ENCODE data around the gene KCNT1.

The KCNT1 gene

DNA sequence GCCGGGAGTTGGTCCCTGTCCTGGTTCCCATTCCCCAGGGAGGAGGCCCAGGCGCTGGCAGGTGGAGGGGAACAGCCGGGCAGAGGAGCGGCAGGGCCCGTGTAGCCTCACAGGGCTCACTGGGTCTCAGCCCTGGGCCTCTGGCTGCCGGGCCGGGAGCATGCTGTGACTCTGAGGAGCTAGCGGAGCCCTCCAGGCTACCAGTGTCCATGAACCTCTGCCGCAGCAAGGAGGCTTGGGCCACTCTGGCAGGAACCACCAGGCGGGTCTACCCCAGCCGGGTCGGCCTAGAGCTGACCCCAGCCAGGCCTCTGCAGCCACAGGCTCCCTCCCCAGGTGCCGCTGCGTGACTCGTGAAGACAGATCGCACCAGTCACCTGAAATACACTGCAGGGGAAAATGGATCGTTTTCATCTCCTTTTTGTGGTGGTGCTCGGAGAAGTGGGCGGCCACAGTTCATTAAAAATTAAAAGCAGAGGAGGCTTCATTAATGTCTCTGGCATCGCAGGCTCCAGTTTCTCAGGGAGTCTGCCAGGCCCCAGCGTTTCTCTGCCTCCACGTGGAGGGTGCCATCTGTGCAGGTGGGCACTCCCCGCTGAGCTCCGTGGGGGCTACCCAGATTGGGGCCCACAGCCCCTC, 43.8 kb downstream of the KCNT1 start:
- no peak for DNase-seq (ENCODE audit: low read depth)

- no peak for DNase-seq (ENCODE audit: low read depth)
These were observed 44.6 kb downstream of the KCNT1 start for GRCh38 chr9:135746565-135746964.

DNA sequence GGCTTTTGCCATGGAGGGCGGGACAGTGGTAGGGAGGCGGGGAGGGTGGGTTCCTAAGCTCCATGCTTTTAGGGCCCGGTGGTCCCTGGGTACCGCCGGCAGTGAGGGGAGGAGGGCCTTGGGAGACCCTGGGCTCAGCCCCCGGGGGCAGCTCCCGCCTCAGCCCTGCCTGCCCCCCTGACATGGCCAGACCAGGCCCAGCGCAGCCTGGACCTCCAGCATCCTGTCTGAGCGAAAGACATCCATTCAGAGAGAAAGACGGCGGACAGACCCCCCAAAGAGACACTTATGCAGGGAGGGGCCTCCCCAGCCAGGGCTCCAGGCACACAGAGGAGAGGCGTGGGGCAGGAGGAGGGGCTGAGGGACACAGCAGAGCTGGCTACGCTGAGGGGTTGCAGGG, 45.3 kb downstream of the KCNT1 start:
- no peak for DNase-seq (ENCODE audit: low read depth)

- DNase-seq (ENCODE audit: low read depth), result no peak
These were observed 46.7 kb downstream of the KCNT1 start for GRCh38 chr9:135748676-135749075.

DNA sequence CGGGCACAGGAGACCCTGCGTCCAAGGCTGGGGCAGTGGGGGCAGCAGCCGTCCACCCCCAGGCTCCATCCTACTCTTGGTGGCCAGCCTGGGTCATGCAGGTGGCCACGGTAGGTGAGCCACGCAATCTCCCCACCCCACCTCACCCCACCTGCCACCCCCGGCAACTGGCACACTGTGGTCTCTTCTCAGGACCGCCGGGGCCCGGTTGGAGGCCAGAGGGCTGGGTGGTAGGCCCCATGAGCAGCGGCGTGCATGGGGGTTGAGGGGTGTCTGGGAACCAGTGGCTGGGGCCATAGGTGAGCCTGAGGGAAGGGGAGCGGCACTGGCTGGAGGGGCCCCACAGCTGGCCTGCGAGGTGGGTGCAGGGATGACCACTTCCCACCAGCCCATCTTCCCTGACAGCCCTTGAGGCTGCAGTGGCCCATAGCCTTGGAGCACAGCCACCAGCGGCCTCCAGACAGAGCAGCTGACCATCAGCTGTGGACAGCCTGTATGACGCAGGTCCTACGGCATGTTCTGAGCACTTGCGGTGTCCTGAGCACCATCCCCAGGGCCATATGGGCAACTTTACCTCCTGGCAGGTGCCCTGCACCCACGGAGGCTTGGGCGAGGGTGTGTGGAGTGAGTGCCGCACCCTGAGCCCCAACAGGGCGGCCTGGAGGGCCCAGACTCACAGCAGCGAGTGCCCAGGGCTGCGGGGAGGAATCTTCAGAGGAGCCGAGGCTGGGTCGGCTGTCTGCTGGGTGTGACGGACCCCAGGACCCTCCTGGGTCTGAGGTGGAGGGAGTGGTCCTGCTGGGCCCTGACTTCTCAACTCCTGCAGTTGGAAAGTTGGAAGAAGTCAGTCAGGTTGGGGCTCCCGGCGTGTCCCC, 47.4 kb downstream of the KCNT1 start:
- no peak for DNase-seq (ENCODE audit: low read depth)

DNA sequence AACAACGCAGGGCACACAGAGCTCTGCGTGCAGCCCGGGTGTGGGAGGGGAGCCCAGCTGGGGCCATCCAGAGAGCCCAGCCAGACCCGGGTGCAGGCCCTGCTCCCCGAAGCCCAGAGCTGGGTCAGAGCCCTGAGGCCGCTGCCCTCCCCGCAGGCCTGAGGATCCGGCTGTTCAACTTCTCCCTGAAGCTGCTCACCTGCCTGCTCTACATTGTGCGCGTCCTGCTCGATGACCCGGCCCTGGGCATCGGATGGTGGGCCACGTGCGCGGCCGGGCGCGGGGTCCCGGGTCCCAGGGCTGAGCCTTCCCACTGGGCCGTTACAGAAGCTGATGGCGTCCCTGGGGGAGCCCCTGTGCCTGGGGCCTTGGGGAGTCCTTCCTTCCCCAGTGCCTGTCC, 48.8 kb downstream of the KCNT1 start:
- DNase-seq (ENCODE audit: low read depth), result no peak

DNA sequence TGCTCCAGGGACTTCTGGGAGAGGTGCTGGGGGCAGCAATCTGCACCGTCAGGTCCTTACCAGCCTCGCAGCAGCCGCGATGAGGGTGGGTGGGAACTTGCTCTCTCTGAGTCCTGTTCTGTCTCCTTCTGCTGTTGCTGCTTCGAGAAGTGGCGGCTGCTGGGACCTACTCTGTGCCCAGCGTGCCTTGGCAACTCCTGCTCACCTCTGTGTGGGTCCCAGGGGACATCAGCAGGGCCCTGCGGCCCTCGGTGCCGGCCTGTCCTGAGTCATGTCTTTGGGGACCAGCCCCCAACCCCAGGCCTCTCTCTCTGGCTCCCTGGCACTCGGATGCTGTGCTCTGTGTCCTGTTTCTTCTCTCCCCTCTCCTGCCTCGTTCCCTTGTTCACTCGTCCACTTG, 49.5 kb downstream of the KCNT1 start:
- DNase-seq (ENCODE audit: low read depth), result no peak

DNA sequence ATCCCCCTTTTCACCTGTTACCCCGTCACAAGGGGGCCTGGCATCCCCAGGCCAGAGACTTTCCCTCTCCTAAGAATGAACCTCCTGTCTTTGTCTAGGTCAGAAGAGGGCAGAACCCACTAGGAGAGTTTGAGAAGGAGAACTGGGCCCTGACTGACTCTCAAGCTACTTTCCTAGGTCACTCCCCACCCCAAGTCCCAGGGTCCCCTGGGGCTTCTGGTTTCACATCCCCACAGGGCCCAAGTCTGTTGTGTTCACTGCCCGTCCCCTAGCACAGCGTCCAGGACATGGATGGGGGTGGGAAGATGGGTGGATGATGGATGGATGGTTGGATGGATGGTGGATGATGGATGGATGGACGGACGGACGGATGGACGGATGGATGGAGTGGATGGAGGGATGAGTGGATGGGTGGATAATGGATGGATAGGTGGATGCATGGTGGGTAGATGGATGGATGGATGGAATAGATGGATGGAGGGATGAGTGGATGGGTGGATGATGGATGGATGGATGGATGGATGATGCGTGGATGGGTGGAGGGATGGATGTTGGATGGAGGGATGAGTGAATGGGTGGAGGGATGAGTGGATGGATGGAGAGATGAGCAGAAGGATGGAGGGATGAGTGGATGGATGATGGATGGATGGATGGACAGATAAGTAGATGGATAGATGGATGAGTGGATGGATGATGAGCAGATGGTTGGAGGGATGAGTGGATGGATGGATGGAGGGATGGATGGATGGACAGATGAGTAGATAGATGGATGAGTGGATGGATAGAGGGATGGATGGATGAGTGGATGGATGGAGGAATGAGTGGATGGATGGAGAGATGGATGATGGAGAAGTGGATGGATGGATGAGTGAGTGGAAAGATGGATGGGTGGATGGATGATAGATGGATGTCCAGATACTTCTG, 50.6 kb downstream of the KCNT1 start:
- no peak for DNase-seq (ENCODE audit: low read depth)

GRCh38 chr9:135753391-135754105, 51.6 kb downstream of the KCNT1 start:
- no peak for DNase-seq (ENCODE audit: low read depth)

DNA sequence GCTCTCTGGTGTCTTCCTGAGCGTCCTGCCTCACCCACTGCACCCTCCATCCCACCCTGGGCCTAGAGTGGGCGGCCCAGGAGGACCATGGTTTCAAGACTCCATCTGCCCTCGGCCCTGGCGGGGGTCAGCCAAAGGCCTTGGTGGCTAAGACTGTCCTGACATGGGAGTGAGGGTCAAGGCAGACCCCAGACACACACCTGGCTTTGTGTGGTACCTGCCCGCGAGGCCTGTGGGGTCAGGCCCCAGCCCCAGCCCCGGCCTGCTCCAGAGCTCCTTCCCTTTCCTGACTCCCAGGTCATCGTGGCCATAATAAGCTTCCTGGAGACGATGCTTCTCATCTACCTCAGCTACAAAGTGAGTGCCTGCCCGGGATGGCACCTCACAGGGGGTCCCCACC, 54.6 kb downstream of the KCNT1 start:
- no peak for DNase-seq (ENCODE audit: low read depth)

DNA sequence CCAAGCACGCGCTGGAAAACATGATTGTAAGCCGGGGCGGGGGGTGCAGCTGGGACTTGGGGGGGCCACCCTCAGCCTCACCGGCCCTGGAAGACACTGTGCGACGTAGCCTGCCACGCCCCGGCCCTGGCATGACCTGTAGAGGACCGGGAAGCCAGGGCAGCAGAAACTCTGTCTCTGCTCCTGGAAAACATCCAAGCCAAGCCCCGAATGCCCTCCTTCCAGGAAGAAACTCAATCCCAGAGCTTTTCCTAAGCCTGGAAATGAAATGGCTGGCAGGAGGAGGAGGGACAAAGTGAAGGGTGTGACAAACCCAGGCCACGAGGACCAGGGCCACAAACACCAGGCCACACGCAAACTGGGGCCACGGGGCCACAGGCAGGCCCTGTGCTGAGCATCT, 55.4 kb downstream of the KCNT1 start:
- DNase-seq (ENCODE audit: low read depth), result no peak

DNA sequence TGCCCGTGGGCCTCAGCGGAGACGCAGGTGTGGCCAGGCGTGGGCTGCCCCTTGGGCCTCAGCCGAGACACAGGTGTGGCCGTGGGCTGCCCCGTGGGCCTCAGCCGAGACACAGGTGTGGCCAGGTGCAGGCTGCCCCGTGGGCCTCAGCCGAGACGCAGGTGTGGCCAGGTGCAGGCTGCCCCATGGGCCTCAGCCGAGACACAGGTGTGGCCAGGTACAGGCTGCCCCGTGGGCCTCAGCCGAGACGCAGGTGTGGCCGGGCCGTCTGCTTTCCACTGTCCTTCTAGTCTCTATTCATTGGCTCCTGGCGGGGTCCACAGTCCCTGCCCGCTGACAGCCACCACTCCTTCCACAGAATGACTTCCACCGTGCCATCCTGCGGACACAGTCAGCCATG, 56.1 kb downstream of the KCNT1 start:
- no peak for DNase-seq (ENCODE audit: low read depth)

GRCh38 chr9:135758870-135759269, 56.9 kb downstream of the KCNT1 start:
- DNase-seq (ENCODE audit: low read depth), result no peak

DNA sequence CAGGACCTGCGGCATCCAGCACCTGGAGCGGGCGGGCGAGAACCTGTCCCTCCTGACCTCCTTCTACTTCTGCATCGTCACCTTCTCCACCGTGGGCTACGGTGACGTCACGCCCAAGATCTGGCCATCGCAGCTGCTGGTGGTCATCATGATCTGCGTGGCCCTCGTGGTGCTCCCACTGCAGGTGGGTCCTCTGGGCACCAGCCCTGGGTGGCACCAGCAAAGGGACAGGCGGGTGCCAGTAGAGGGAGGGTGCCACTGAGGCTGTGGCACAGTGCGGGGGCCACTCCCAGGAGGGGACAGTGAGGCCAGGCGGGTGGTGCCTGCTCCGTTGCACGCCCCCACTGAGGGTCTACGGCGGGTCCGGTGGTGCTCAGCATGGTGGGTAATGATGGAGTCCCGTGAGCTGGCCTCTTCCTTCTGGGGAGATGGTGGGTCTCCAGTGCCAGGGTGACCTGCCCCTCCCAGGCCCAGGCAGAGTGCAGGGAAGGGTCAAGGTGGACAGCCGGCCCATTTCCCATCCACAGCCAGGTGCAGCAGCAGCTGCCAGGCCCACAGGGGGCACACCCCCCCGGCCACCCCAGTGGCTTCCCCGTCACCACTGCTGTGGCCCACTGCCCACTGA, 57.8 kb downstream of the KCNT1 start:
- no peak for DNase-seq (ENCODE audit: low read depth)

DNA sequence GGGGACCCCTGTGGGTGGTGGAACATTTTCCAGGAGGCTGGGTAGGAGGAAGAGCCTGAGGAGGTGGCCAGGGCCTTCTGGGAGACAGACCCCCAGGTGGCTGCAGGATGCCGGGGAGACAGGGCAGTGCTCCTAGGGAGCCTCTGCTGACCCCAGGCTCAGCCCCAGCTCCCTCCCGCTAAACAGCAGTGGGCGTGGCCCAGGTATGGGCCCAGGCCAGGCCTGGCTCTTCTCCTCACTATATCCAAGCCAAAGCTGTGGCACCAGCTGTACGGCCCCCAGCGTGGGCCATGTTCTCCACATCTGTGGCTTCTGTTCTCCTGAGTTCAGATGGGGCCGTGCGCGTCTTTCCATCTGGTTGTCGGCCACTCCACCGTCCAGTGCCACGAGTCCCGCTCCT, 58.5 kb downstream of the KCNT1 start:
- DNase-seq (ENCODE audit: low read depth), result no peak

DNA sequence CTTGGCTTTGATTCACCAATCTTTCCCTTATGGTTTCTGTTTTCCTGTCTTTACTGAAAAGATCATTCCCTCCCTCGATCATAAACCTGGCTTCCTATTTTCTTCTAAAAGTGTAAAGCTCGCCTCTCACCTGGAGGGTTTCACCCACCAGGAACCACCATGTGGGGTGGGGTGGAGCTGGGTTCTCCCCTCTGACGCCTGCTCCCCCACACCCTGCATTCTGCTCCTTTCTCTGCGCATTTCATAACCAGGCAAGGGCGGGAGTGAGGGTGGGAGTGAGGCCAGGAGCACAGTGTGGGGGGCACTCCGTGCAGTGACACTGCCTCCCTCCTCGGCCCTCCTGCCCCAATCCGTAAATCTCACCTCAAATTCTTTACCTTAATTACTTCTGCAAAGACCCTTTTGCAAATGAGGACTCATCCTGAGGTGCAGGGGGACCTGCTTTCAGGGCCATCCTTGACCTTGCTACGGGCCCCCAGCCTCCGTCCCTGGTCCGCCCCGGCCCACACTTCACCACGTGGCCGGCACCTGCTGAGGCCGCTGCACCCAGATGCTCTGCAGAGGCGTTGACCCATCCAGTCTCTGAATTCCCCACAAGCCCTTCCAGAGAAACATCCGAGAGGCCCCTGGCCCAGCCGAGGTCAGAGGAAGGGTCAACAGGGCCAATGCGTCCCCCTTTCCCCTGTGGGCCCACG, 59.3 kb downstream of the KCNT1 start:
- DNase-seq (ENCODE audit: low read depth), result no peak

DNA sequence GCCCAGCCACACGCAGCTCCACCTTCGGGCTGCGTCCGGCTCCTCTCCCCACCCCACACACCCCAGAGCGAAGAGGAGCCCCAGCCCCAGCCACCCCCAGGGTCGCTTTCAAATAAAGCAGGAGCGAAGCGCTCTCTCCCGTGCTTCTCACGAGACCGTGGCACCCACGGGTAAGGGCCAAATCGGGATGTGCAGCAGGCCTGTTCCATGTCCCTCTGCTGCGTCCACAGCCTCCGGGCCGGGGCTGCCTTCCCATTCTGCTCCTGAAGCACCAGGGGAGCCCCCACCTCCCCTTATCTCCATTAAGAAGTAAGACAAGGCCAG, 59.8 kb downstream of the KCNT1 start:
- DNase-seq (ENCODE audit: low read depth), result no peak

- DNase-seq (ENCODE audit: low read depth), result no peak
These were observed 60.9 kb downstream of the KCNT1 start for GRCh38 chr9:135762921-135763320.

DNA sequence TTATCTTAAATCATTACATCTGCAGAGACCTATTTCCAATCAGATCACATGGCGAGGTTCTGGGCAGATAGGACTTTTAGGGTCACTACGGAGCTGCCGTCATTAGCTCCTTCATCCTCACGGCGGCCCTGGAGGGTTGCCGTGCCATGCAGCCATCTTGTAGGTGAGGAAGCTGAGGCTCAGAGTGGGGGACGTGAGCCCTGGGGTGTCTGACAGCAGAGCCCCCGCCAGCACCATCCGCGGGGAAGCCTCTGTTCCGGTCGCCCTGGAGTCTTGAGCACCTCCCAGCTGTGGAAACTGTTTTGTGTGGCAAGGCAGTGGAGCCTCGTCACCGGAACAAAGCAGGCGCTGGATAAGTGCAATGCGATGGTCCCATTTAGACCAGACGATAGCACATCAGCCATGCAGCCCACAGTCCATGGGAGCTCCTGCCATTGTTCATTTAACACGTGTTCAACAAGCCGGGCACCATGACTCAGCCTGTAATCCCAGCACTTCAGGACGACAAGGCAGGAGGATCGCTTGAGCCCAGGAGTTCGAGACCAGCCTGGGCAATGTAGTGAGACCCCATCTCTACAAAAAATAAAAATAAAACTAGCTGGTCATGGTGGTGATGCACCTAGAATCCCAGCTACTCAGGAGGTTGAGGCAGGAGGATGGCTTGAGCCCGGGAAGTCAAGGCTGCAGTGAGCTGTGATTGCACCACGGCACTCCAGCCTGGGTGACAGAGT, 61.9 kb downstream of the KCNT1 start:
- DNase-seq (ENCODE audit: low read depth), result no peak

DNA sequence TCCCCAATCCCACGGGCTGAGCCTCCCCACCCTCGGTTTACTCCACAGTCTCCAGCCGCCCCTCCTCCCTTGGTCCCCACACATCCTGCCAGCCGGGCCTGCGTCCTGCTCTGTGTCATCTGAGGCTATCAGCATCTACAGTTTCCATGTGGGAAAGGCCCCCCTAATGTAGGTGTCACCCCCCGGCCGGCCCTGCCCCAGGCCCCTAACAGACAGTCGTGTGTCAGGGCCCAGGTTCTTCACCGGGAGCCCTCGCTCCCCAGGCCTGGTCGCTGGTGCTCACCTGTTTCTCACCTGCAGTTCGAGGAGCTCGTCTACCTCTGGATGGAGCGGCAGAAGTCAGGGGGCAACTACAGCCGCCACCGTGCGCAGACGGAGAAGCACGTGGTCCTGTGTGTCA, 62.7 kb downstream of the KCNT1 start:
- DNase-seq (ENCODE audit: low read depth), result no peak

All from stromal cell of bone marrow (primary cell).